ENCODE results near the gene NOX3.

Gene NOX3

GRCh38 chr6:155411154-155412052, 44.2 kb downstream of the NOX3 start:
- no peak for TF ChIP-seq CTCF (conservative IDR thresholded peaks at IDR 0.05; ENCODE audit: low read length)
- H3K4me3 ChIP-seq (ENCODE audit: low read length): no peak overlapping the region
- DNase-seq (ENCODE audit: low read depth): no peak

GRCh38 chr6:155409391-155409790, 46.2 kb downstream of the NOX3 start:
- DNase-seq (ENCODE audit: low read depth): no peak
- H3K4me3 ChIP-seq (ENCODE audit: low read length): no peak overlapping the region
- no peak for TF ChIP-seq CTCF (conservative IDR thresholded peaks at IDR 0.05; ENCODE audit: low read length)

- TF ChIP-seq CTCF (conservative IDR thresholded peaks at IDR 0.05; ENCODE audit: low read length): no peak
- no peak for DNase-seq (ENCODE audit: low read depth)
- H3K4me3 ChIP-seq (ENCODE audit: low read length): no peak overlapping the region
Measured at GRCh38 chr6:155408981-155409380, 46.7 kb downstream of the NOX3 start.

GRCh38 chr6:155408231-155408630, 47.4 kb downstream of the NOX3 start:
- TF ChIP-seq CTCF (conservative IDR thresholded peaks at IDR 0.05; ENCODE audit: low read length): no peak
- no peak for DNase-seq (ENCODE audit: low read depth)
- no peak overlapping the region for H3K4me3 ChIP-seq (ENCODE audit: low read length)

GRCh38 chr6:155406801-155407200, 48.8 kb downstream of the NOX3 start:
- H3K4me3 ChIP-seq (ENCODE audit: low read length): no peak overlapping the region
- DNase-seq (ENCODE audit: low read depth): no peak
- no peak for TF ChIP-seq CTCF (conservative IDR thresholded peaks at IDR 0.05; ENCODE audit: low read length)

GRCh38 chr6:155404937-155405336, 50.7 kb downstream of the NOX3 start:
- no peak for DNase-seq (ENCODE audit: low read depth)
- no peak overlapping the region for H3K4me3 ChIP-seq (ENCODE audit: low read length)
- TF ChIP-seq CTCF (conservative IDR thresholded peaks at IDR 0.05; ENCODE audit: low read length): no peak

GRCh38 chr6:155402656-155403304, 52.9 kb downstream of the NOX3 start:
- DNase-seq (ENCODE audit: low read depth): no peak
- H3K4me3 ChIP-seq (ENCODE audit: low read length): no peak overlapping the region
- no peak for TF ChIP-seq CTCF (conservative IDR thresholded peaks at IDR 0.05; ENCODE audit: low read length)
